ENCODE measurements around the gene NELFB. TPM values are rescaled to one million over a fixed set of nuclear protein-coding genes. Genes with fewer than 3 reads are reported as not detected.

The NELFB gene
- total and polyA plus RNA-seq, 4 donors, result 4.7 to 24.6 (median 18.1) TPM

- Histone ChIP-seq H3K36me3 (ENCODE audit: control insufficient read depth in 4 of 4, insufficient read depth in 3 of 4, low read depth in 1 of 4, low read length in 3 of 4) (peaks cover 0 to 7% (median under 1%) of the 10 kb centered on the region in 4 donors), H3K27me3 (ENCODE audit: control insufficient read depth in 4 of 4, insufficient read depth in 4 of 4, low read length in 3 of 4) (no peaks in the 10 kb centered on the region), H3K9ac (ENCODE audit: low read depth in 1 of 2, low read length in 2 of 2) (peak within 1 kb of the TSS; percentile 12 to 47), H3K27ac (ENCODE audit: low read depth in 1 of 2, low read length in 2 of 2) (peak within 1 kb of the TSS; percentile 85 to 93), H3K4me1 (ENCODE audit: control insufficient read depth in 4 of 4, insufficient read depth in 4 of 4, low read length in 3 of 4) (peaks cover 3 to 35% (median 13%) of the 10 kb centered on the region in 4 donors), H3K9me3 (ENCODE audit: control insufficient read depth in 4 of 4, low read length in 3 of 4) (no peaks in the 10 kb centered on the region), H3K4me3 (ENCODE audit: low read depth in 1 of 3, low read length in 3 of 3) (peak within 1 kb of the TSS; percentile 32 to 60 (median 53))
- TF ChIP-seq CTCF (IDR thresholded peaks at IDR 0.05; ENCODE audit: low read depth, low read length, missing input control), result no peak
- peak; percentile 20 for TF ChIP-seq SP1 (IDR thresholded peaks at IDR 0.05)
- TF ChIP-seq ATF3 (IDR thresholded peaks at IDR 0.05), result no peak
- no peak for TF ChIP-seq NR2F2 (IDR thresholded peaks at IDR 0.05)
- TF ChIP-seq GABPA (IDR thresholded peaks at IDR 0.05 in 1 of 2, conservative IDR thresholded peaks at IDR 0.05 in 1 of 2), result peak in 1 of 2 donors; percentile 49
- no peak for TF ChIP-seq FOXA2 (IDR thresholded peaks at IDR 0.05)
- TF ChIP-seq RXRA (IDR thresholded peaks at IDR 0.05), result no peak
- TF ChIP-seq YY1 (IDR thresholded peaks at IDR 0.05), result no peak
- WGBS, result 33% methylated on average over 25 of the region's 25 CpGs
- DNase-seq (ENCODE audit: low spot score), result peak; percentile 60
Observed at GRCh38 chr9:137277329-137278041, 22.4 kb downstream of the NELFB start, which contains the start of gene TOR4A. Gene TOR4A (plus strand): TSS chr9:137277726. CDS start chr9:137278690, 964 bp downstream.

- TF ChIP-seq EGR1 (IDR thresholded peaks at IDR 0.05; ENCODE audit: low read depth in 2 of 2), result no peak
- no peak for TF ChIP-seq HNF4A (conservative IDR thresholded peaks at IDR 0.05)
- no peak for TF ChIP-seq GABPA (IDR thresholded peaks at IDR 0.05 in 1 of 2, conservative IDR thresholded peaks at IDR 0.05 in 1 of 2)
- no peak for TF ChIP-seq YY1 (IDR thresholded peaks at IDR 0.05)
- no peak for TF ChIP-seq JUND (IDR thresholded peaks at IDR 0.05)
- no peak for TF ChIP-seq FOXA2 (IDR thresholded peaks at IDR 0.05)
- no peak for TF ChIP-seq TAF1 (conservative IDR thresholded peaks at IDR 0.05)
- no peak for TF ChIP-seq FOXA1 (IDR thresholded peaks at IDR 0.05)
- TF ChIP-seq MAX (IDR thresholded peaks at IDR 0.05), result no peak
- TF ChIP-seq ATF3 (IDR thresholded peaks at IDR 0.05), result no peak
- TF ChIP-seq RXRA (IDR thresholded peaks at IDR 0.05), result no peak
- no peak for TF ChIP-seq NR2F2 (IDR thresholded peaks at IDR 0.05)
- no peak for TF ChIP-seq REST (IDR thresholded peaks at IDR 0.05)
- TF ChIP-seq SP1 (IDR thresholded peaks at IDR 0.05), result no peak
- no peak for TF ChIP-seq ZBTB33 (IDR thresholded peaks at IDR 0.05)
- no peak for TF ChIP-seq CTCF (IDR thresholded peaks at IDR 0.05; ENCODE audit: low read depth, low read length, missing input control)
- Histone ChIP-seq H3K9me3 (ENCODE audit: control insufficient read depth in 4 of 4, low read length in 3 of 4) (no peaks in the 10 kb centered on the region), H3K27me3 (ENCODE audit: control insufficient read depth in 4 of 4, insufficient read depth in 4 of 4, low read length in 3 of 4) (no peaks in the 10 kb centered on the region), H3K27ac (ENCODE audit: low read depth in 1 of 2, low read length in 2 of 2) (peak overlapping the region; percentile 85 to 93), H3K4me1 (ENCODE audit: control insufficient read depth in 4 of 4, insufficient read depth in 4 of 4, low read length in 3 of 4) (peaks cover 3 to 30% (median 11%) of the 10 kb centered on the region in 4 donors), H3K9ac (ENCODE audit: low read depth in 1 of 2, low read length in 2 of 2) (peak overlapping the region; percentile 12 to 43), H3K4me3 (ENCODE audit: low read depth in 1 of 3, low read length in 3 of 3) (peak overlapping the region; percentile 32 to 60 (median 53)), H3K36me3 (ENCODE audit: control insufficient read depth in 4 of 4, insufficient read depth in 3 of 4, low read depth in 1 of 4, low read length in 3 of 4) (peaks cover 0 to 1% (median 0%) of the 10 kb centered on the region in 4 donors)
- WGBS, result 26% methylated on average over 54 of the region's 54 CpGs
- DNase-seq (ENCODE audit: low spot score), result no peak
Observed at GRCh38 chr9:137278061-137278701, 23.1 kb downstream of the NELFB start.
